ENCODE measurements around the gene SIGLEC6.

Gene SIGLEC6

DNA sequence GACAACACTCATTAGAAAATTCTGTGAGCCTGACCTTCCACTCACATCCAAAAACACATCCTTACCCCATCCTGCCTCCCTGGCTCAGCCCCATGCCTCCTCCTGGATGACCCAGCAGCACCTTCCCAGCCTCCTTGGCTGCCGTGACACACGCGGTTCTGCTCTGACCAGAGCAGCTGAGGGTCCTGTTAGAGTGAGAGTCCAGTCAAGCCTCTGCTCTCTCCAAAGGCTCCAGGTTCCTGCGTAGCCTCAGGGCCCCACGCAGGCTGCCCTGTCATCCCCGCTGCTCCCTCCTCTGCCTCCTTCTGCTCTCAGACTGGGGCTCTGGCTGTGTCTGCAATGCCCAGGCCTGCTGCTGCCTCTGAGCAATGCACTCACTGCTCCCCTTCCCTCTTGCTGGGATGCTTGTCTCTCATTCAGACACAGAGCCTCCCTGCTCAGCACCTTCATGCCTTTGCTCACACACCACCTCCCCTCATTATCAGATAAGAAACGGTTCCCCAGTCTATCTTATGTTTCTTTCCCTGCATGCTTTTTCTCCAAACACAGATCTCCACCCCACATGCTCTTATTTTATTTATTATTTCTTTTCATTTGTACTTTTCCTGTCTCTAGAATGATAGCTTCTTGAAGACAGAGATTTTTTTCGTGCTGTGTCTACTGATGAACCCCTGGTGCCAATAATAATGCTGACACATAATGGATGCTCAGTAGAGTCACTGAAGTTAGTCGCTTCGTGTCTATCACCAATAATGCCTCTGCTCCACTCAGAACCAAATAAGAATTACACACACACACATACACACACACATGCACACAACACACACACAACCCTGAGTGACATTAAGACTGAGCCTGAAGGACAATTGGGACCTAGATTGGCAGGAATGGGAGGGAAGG, 10.2 kb upstream of the SIGLEC6 start:
- Histone ChIP-seq H3K9ac (no peak overlapping the region), H3K4me1 (peaks cover 13% of the 10 kb centered on the region), H3K36me3 (ENCODE audit: control insufficient read depth, insufficient read depth, low read length) (no peaks in the 10 kb centered on the region), H3K27me3 (ENCODE audit: control insufficient read depth, insufficient read depth, low read length) (no peaks in the 10 kb centered on the region), H3K4me3 (ENCODE audit: low read depth, low read length) (no peak overlapping the region), H3K27ac (peak overlapping the region; percentile 63), H3K4me2 (ENCODE audit: low read length) (no peak overlapping the region), H2AFZ (peak overlapping the region; percentile 89), H3K79me2 (no peaks in the 10 kb centered on the region), H3K9me3 (ENCODE audit: control insufficient read depth, low read length) (no peaks in the 10 kb centered on the region)
- no peak for TF ChIP-seq CTCF (IDR thresholded peaks at IDR 0.05)

DNA sequence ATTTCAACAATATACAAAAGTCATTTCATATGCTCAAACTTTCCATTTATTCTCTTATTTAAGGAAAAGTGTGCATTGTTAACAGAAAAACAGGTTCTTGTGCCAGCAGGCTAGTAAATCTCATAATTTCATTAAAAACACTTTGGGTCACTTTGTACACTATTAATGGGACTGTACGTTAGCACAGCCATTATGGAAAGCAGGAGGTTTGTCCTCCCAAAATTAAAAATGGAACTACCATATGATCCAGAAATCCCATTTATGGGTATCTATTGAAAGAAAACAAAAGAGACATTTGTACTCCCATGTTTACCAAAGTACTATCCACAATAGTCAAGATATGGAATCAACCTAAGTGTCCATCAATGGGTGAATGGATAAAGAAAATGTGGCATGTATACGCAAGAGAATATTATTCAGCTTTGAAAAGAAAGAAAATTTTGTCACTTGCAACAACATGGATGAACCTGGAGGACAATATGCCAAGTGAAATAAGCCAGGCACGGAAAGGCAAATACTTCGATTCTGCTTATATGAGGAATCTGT, 8.4 kb upstream of the SIGLEC6 start:
- Histone ChIP-seq H3K27me3 (ENCODE audit: control insufficient read depth, insufficient read depth, low read length) (no peaks in the 10 kb centered on the region), H3K9ac (no peak overlapping the region), H3K4me2 (ENCODE audit: low read length) (no peak overlapping the region), H3K27ac (no peak overlapping the region), H3K36me3 (ENCODE audit: control insufficient read depth, insufficient read depth, low read length) (no peaks in the 10 kb centered on the region), H3K9me3 (ENCODE audit: control insufficient read depth, low read length) (no peaks in the 10 kb centered on the region), H3K79me2 (no peaks in the 10 kb centered on the region), H3K4me3 (ENCODE audit: low read depth, low read length) (no peak overlapping the region), H3K4me1 (peaks cover 13% of the 10 kb centered on the region), H2AFZ (no peak overlapping the region)
- TF ChIP-seq CTCF (IDR thresholded peaks at IDR 0.05) = no peak

GRCh38 chr19:51535535-51535934, 4.1 kb upstream of the SIGLEC6 start:
- no peak overlapping the region for H3K27ac ChIP-seq
- H3K4me3 ChIP-seq (ENCODE audit: low read depth, low read length) = no peak overlapping the region
- H3K36me3 ChIP-seq (ENCODE audit: control insufficient read depth, insufficient read depth, low read length) = no peaks in the 10 kb centered on the region
- no peaks in the 10 kb centered on the region for H3K27me3 ChIP-seq (ENCODE audit: control insufficient read depth, insufficient read depth, low read length)
- H3K9ac ChIP-seq = no peak overlapping the region
- H3K79me2 ChIP-seq = no peaks in the 10 kb centered on the region
- H3K9me3 ChIP-seq (ENCODE audit: control insufficient read depth, low read length) = no peaks in the 10 kb centered on the region
- TF ChIP-seq CTCF (IDR thresholded peaks at IDR 0.05) = no peak
- no peak overlapping the region for H3K4me2 ChIP-seq (ENCODE audit: low read length)
- H3K4me1 ChIP-seq = no peaks in the 10 kb centered on the region
- H2AFZ ChIP-seq = no peak overlapping the region

DNA sequence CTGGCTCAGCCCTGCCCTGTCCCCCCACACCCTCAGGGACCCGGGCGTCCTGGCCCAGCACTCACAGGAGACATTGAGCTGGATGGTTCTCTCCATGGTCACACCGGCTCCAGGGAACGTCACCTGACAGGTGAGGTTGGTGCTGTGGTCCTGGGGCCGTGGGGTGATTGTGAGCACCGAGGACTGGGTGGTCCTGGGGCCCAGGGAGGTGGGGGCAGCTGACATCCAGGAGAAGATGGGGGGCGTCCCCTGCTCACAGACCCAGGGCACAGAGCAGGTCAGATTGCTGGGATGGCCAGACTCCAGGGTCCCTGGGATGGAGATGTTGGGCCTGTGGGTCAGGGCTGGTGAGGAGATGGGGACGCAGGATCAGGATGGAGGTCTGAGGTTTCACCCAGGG, 854 bp downstream of the SIGLEC6 start:
- H3K4me3 ChIP-seq (ENCODE audit: low read depth, low read length) = no peak overlapping the region
- no peak for TF ChIP-seq CTCF (IDR thresholded peaks at IDR 0.05)
- H3K4me2 ChIP-seq (ENCODE audit: low read length) = no peak overlapping the region
- H3K79me2 ChIP-seq = no peaks in the 10 kb centered on the region
- H3K27ac ChIP-seq = no peak overlapping the region
- H3K9me3 ChIP-seq (ENCODE audit: control insufficient read depth, low read length) = no peaks in the 10 kb centered on the region
- H3K4me1 ChIP-seq = no peaks in the 10 kb centered on the region
- H3K27me3 ChIP-seq (ENCODE audit: control insufficient read depth, insufficient read depth, low read length) = no peaks in the 10 kb centered on the region
- no peaks in the 10 kb centered on the region for H3K36me3 ChIP-seq (ENCODE audit: control insufficient read depth, insufficient read depth, low read length)
- H3K9ac ChIP-seq = no peak overlapping the region
- H2AFZ ChIP-seq = no peak overlapping the region
